ENCODE data around the gene SGIP1.

GRCh38 chr1:66623812-66624211 is 89.9 kb downstream of the SGIP1 start:
- no peak for TF ChIP-seq CTCF (IDR thresholded peaks at IDR 0.05)
- no peak for TF ChIP-seq POLR2A (IDR thresholded peaks at IDR 0.05)
